ENCODE data around the gene PRRG2. TPM values are rescaled to one million over a fixed set of nuclear protein-coding genes. Genes with fewer than 3 reads are reported as not detected.
"Not testable (repeated sequence)": the region's sequence is repeated elsewhere in the genome, so short reads cannot be mapped to it uniquely, and the experiment has no call there.

Gene PRRG2
- total RNA-seq, 1 experiment from 2014 or later, result not detected

DNA sequence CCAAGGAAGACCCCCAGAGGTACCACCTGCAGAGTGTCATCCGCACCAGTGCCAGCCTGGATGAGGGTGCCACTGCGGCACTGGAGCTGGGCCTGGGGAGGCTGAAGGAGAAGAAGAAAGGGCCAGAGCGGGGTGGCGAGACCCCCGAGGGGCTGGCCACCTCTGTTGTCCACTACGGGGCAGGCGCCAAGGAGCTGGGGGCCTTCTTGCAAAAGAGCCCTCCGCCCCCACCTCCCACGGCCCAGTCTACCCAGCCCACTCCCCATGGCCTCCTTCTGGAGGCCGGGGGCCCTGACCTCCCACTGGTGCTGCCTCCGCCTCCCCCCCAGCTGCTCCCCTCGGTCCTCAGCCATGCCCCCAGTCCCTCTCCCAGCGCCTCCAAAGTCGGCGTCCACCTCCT, 15.3 kb downstream of the PRRG2 start:
- in situ Hi-C loops (cut with HindIII; ENCODE audit: low sequenced_read_pairs), result no loop called here
- DNase-seq (ENCODE audit: low spot score), result no peak

DNA sequence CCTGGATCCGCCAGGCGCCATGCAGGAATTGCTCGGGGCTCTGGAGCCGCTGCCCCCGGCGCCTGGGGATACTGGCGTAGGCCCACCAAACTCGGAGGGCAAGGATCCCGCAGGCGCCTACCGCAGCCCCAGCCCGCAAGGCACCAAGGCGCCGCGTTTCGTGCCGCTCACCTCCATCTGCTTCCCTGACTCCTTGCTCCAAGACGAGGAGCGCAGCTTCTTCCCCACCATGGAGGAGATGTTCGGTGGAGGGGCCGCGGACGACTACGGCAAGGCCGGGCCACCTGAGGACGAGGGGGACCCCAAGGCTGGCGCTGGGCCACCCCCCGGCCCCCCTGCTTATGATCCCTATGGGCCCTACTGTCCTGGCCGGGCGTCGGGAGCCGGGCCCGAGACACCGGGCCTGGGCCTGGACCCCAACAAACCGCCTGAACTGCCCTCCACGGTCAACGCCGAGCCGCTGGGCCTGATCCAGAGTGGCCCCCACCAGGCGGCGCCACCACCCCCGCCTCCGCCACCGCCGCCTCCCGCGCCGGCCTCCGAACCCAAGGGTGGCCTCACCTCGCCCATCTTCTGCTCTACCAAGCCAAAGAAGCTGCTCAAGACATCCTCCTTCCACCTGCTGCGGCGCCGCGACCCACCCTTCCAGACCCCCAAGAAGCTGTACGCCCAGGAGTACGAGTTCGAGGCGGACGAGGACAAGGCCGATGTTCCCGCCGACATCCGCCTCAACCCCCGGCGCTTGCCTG, 16.0 kb downstream of the PRRG2 start:
- in situ Hi-C loops (cut with HindIII; ENCODE audit: low sequenced_read_pairs), result no loop called here
- DNase-seq (ENCODE audit: low spot score), result no peak

DNA sequence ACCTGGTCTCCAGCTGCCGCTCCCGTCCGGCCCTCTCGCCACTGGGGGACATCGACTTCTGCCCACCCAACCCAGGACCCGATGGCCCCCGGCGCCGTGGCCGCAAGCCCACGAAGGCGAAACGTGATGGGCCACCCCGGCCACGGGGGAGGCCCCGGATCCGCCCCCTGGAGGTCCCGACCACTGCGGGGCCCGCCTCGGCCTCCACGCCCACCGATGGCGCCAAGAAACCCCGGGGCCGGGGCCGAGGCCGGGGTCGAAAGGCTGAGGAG, 16.5 kb downstream of the PRRG2 start:
- in situ Hi-C loops (cut with HindIII; ENCODE audit: low sequenced_read_pairs), result no loop called here
- DNase-seq (ENCODE audit: low spot score), result no peak

DNA sequence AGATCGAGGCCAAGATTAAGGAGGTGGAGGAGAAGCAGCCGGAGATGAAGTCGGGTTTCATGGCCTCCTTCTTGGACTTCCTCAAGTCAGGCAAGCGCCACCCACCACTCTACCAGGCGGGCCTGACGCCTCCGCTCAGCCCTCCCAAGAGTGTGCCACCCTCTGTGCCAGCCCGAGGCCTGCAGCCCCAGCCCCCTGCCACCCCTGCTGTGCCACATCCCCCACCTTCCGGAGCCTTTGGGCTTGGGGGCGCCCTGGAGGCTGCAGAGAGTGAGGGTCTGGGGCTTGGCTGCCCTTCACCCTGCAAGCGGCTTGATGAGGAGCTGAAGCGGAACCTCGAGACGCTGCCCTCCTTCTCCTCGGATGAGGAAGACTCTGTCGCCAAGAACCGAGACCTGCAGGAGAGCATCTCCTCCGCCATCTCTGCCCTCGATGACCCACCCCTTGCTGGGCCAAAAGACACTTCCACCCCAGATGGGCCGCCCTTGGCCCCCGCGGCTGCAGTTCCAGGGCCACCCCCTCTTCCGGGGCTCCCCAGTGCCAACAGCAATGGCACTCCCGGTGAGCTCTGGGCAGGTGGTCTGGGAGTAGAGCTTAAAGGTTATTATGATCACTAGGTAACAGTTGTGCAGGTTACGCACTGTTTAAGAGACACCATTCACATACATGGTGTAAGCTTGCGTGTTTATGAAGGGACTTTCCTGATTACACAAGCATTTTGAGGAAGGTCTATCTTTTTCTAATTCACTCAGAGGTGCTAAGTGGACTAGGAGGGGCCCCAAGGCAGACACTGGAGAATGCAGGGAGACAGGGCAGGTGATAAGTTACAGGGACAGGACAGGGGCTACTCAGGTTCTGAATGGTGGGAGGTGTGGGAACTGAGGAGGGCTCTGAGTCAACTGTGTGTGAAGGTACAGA, 18.5 kb downstream of the PRRG2 start:
- in situ Hi-C loops (cut with HindIII; ENCODE audit: low sequenced_read_pairs), result no loop called here
- DNase-seq (ENCODE audit: low spot score), result no peak

DNA sequence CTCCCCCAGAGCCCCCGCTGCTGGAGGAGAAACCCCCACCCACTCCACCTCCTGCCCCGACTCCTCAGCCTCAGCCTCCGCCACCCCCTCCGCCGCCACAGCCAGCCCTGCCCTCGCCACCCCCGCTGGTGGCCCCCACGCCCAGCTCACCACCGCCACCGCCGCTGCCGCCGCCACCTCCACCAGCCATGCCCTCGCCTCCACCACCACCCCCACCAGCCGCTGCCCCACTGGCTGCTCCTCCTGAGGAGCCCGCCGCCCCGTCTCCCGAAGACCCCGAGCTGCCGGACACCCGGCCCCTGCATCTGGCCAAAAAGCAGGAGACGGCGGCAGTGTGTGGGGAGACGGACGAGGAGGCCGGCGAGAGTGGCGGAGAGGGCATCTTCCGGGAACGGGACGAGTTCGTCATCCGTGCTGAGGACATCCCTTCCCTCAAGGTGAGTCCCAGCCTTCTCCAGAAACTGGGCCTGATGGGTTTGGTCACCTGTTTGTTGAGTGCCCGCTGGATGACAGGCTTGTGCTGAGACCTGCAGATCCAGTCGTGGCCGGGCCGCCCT, 20.4 kb downstream of the PRRG2 start:
- in situ Hi-C loops (cut with HindIII; ENCODE audit: low sequenced_read_pairs), result no loop called here
- no peak for DNase-seq (ENCODE audit: low spot score)

DNA sequence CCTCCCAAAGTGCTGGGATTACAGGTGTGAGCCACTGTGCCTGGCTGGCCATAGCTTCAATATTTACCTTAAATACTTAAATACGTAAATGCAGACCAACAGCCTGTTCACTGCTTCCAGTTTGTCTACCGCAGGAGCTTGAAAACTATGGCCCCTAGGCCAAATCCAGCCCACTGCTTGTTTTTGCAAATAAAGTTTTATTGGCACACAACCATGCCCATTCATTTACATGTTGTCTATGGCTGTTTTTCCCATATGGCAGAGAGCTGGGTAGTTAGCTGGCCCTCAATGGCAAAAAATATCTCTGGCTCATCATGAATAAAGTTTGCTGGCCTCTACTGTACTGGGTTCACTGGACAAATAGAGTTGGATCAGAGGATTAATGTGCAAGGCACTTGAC, 21.7 kb downstream of the PRRG2 start:
- DNase-seq (ENCODE audit: low spot score), result no peak
- in situ Hi-C loops (cut with HindIII; ENCODE audit: low sequenced_read_pairs), result no loop called here

DNA sequence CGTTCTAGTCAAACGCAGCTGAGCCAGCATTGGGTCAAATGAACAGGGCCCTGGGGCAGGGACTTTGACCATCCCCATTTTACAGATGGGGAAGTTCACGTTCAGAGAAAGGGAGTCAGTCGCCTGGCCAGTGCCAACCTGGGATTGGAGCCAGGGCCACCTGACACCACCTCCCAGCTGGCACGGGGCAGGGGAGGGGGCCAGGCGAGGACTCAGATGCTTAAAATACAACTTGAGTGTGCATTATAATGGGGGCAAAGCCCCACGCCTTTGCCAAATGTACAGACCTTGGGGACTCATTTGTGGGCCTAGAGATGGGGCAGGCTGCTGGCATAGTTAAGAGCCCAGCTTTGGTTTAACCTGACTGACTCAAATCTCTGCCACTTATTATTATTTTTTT, 24.5 kb downstream of the PRRG2 start:
- in situ Hi-C loops (cut with HindIII; ENCODE audit: low sequenced_read_pairs), result no loop called here
- no peak for DNase-seq (ENCODE audit: low spot score)

DNA sequence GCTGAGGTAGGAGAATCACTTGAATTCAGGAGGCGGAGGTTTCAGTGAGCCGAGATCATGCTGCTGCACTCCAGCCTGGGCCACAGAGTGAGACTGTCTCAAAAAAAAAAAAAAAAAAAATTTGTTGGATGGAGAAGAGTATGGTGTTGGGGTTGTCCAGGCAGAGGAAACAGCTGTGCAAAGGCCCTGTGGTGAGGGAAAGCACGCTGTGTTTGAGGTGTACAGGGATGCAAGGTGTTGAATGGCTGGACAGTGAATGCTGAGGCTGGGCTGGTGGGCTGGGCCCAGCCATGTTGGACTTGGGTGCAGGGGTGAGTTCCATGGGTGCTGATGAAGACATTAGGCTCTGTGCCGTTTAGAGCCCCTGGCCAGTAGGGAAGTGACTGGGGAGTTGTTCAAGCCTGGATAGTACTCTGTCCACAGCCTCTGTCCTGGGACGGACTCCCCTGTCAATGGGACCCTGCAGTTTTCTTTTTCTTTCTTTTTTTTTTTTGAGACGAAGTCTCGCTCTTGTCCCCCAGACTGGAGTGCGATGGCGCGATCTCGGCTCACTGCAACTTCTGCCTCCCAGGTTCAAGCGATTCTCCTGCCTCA, 28.5 kb downstream of the PRRG2 start:
- no peak for DNase-seq (ENCODE audit: low spot score)
- in situ Hi-C loops (cut with HindIII; ENCODE audit: low sequenced_read_pairs), result no loop called here

DNA sequence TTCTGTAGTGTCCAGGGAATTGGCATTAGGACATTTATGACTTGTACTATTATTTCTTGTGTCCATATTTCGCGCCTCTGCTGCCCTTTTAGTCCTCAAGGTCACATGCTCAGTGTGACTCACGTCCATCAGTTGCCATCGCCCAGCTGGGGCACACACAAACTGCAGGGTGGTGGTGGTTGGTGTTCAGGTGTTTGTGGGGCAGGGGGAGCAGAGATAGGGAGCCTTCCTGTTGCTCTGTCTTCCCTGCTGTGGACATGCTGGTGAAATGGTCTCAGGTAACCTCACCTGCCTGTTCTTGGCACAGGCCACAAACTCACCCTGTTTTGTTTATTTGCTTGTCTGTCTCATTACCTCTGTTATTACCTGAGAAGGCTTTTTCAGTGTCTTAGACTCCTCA, 32.3 kb downstream of the PRRG2 start:
- DNase-seq (ENCODE audit: low spot score), result no peak
- in situ Hi-C loops (cut with HindIII; ENCODE audit: low sequenced_read_pairs), result no loop called here

DNA sequence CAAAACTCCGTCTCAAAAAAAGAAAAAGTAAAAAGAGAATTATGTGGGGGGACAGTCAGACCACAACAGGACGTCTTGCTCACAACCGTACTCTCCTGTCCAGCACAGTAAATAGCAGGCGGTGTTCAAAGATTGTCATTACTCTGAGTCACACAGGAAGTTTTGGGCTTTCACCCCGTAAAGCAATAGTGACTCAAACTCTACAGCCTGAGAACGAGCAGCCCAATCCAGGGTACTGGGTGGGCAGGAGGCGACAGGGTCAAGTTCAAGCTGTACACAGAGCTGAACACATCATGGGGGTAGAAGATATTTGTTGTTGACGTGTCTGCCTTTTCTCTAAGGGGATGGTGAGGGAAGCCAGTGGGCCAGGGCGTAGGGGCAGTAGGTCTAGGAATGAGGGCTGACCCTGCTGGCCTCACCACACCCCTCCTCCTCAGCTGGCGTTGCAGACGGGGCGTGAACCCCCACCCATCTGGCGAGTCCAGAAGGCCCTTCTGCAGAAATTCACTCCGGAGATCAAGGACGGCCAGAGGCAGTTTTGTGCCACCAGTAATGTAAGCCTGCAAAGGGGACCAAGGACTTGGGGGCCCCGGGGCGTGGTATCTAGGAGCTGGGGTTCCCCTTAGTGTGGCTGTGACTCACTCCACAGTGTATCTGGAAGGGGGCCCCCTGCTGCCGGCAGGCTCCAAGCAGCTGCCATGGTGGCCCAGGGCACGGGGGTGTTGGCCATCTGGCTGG, 33.1 kb downstream of the PRRG2 start:
- no peak for DNase-seq (ENCODE audit: low spot score)
- in situ Hi-C loops (cut with HindIII; ENCODE audit: low sequenced_read_pairs), result no loop called here

DNA sequence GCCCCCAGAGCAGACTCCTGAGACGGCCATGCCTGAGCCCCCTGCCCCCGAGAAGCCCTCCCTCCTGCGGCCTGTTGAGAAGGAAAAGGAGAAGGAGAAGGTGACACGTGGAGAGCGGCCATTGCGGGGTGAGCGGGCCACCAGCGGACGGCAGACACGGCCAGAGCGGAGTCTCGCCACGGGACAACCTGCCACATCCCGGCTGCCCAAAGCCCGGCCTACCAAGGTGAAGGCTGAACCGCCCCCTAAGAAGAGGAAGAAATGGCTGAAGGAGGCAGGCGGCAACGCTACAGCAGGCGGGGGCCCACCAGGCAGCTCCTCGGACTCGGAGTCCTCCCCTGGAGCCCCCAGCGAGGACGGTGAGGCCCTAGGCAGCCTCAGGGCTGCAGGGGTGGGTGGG, 34.7 kb downstream of the PRRG2 start:
- DNase-seq (ENCODE audit: low spot score), result no peak
- in situ Hi-C loops (cut with HindIII; ENCODE audit: low sequenced_read_pairs), result no loop called here

DNA sequence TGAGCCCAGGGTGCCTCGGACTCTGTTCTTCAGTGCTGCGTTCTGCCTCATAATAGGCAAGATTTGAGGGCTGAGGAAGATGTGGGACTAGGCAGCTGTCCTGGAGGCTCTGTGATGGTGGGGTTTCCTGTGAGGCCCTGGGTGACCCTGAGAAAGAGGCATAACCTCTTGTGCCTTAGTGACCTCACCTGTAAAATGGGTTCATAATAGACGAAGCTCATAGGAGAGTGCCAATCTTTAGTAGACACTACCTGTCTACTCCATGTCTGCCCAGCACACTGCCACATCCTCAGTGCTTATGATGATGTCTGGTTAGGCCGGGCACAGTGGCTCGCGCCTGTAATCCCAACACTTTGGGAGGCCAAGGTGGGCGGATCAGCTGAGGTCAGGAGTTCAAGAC, 35.4 kb downstream of the PRRG2 start:
- DNase-seq (ENCODE audit: low spot score), result no peak
- in situ Hi-C loops (cut with HindIII; ENCODE audit: low sequenced_read_pairs), result no loop called here

DNA sequence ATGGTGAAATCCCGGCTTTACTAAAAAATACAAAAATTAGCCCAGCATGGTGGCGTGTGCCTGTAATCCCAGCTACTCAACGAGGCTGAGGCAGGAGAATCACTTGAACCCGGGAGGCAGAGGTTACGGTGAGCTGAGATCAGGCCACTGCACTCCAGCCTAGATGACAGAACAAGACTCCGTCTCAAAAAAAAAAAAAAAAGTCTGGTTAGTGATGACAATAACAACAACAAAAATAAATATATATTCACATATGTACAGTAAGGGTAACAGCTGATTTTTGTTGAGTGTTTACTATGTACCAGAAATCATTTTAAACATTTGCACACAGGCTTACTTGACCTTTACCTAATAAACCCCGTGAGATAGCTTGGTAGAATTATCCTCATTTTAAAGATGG, 35.8 kb downstream of the PRRG2 start:
- no peak for DNase-seq (ENCODE audit: low spot score)
- in situ Hi-C loops (cut with HindIII; ENCODE audit: low sequenced_read_pairs), result no loop called here

DNA sequence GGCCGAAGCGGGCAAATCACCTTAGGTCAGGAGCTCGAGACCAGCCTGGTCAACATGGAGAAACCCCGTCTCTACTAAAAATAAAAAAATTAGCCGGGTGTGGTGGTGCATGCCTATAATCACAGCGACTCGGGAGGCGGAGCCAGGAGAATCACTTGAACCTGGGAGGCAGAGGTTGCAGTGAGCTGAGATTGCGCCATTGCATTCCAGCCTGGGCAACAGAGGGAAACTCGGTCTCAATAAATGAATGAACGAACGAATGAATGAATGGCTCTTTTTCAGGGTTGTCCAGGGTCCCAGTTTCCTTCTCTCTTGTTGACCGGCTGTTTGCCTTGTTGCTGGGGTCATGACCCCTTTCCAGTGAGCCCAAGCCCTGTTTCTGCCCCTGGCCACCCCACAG, 36.7 kb downstream of the PRRG2 start:
- DNase-seq (ENCODE audit: low spot score); in situ Hi-C loops (cut with HindIII; ENCODE audit: low sequenced_read_pairs): not testable (repeated sequence)

DNA sequence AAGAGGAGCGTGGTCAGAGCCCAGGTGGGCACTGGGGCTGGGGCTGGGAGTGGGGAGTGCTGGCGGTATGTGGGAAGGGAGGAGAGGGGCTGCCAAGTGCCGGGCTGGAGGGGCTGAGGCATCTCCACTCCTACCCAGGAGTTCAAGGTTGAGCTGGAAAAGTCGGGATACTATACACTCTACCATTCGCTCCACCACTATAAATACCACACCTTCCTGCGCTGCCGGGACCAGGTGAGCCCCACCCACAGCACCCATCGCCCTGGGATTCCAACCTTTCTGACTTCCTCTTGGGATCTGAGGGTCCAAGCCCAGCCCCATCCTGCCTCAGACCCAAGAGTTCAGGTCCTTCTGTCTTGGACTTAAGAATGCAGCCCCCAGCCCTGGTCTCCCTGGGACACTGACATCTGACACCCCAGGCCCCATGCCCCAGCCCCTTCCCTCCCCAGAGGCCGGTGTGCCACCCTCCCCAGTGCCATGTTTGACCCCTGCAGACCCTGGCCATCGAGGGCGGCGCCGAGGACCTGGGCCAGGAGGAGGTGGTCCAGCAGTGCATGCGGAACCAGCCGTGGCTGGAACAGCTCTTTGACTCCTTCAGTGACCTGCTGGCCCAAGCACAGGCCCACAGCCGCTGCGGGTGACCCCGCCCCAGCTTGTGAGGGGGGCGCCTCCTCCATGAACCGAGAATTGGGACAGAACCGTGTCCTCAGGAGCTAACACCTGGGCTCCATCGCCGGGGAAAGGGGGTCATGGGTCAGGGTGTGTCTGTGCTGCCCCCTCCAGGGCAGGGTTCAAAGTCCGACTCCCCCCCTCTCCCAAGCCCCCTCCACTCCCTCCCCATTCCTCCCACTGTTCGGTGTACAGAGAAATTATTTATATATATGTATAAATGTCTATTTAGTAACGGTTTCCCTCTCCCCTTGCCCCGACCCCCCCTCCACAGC, 44.1 kb downstream of the PRRG2 start:
- in situ Hi-C loops (cut with HindIII; ENCODE audit: low sequenced_read_pairs), result no loop called here
- no peak for DNase-seq (ENCODE audit: low spot score)

DNA sequence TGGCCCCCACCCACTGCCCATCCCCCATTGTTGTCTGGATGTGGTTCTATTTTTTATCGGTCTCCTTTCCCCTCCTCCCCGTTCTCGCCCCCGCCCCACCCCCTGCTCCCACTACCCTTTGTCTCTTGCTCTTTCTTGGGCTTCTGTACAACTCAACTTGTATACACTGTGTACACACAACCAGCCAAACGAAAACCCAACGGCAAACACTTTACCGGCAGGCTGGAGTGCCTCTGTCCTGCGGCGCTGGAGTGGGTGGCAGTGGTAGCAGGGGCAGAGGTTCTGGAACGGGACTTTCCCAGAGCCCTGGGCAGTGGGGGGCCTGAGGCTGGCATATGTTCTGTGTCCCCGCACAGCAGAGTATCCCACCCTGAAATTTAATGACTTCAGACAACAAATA, 45.1 kb downstream of the PRRG2 start:
- DNase-seq (ENCODE audit: low spot score), result no peak
- in situ Hi-C loops (cut with HindIII; ENCODE audit: low sequenced_read_pairs), result no loop called here

DNA sequence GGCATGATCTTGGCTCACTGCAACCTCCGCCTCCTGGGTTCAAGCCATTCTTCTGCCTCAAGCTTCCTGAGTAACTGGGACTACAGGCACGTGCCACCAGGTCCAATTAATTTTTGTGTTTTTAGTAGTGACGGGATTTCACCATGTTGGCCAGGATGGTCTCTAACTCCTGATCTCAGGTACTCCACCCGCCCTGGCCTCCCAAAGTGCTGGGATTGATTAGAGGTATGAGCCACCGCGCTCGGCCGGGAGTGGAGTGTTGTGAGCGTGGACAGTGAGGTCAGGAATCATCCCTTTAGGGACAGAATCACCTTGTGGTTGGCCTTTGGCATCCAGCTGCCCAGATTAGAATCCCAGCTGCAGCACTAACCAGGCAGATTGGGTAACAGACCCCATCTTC, 48.5 kb downstream of the PRRG2 start:
- DNase-seq (ENCODE audit: low spot score), result no peak
- in situ Hi-C loops (cut with HindIII; ENCODE audit: low sequenced_read_pairs), result no loop called here

DNA sequence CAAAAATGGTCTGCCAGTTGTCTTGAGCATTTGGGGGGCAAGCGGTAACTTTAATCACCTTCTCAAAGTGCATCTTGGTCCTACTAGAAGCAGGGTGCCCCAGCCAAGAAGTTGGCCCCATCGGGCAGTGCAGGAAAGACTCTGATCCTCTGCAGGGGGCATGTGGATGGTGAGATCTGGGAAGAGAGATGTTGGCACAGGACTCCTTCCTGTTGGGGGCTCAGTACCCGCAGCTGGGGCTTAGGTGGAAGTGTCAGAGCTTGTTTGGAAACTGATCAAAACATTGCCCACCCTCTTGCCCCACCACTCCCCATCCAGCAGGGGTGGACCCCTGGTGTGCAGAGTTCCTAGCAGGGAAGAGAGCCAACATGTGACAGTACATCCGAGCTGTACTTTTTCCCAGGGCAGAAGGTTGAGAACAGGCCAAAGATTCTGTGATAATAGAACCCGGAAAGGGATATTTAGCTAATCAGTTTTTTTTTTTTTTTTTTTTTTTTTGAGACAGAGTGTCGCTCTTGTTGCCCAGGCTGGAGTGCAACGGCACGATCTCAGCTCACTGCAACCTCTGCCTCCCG, 50.0 kb downstream of the PRRG2 start:
- peak; percentile 40 for DNase-seq (ENCODE audit: low spot score)
- in situ Hi-C loops (cut with HindIII; ENCODE audit: low sequenced_read_pairs), result no loop called here
